Stimulated activated CD4-positive, alpha-beta T cell treated with anti-CD3 and anti-CD28 coated beads, Interleukin-4, amount 100 ng/mL, for 1 hour (primary cell): ENCODE results near the gene SYT7.

Experiments used
- DNase-seq: peaks from one replicate; pipeline ENCODE4 v3.0.0-alpha.2; 2020

Gene SYT7

GRCh38 chr11:61534025-61534932, 46.6 kb downstream of the SYT7 start:
- DNase-seq: no peak

- DNase-seq: no peak
These were observed 47.5 kb downstream of the SYT7 start for GRCh38 chr11:61533401-61533800.

GRCh38 chr11:61533039-61533375, 47.9 kb downstream of the SYT7 start:
- DNase-seq: no peak

- peak; percentile 45 for DNase-seq
These were observed 48.5 kb downstream of the SYT7 start for GRCh38 chr11:61532134-61533038.

- no peak for DNase-seq
These were observed 49.8 kb downstream of the SYT7 start for GRCh38 chr11:61531044-61531443.

GRCh38 chr11:61529537-61530225, 51.2 kb downstream of the SYT7 start:
- no peak for DNase-seq

GRCh38 chr11:61528114-61528513, 52.8 kb downstream of the SYT7 start:
- no peak for DNase-seq

GRCh38 chr11:61526956-61527731, 53.7 kb downstream of the SYT7 start:
- no peak for DNase-seq

GRCh38 chr11:61526229-61526628, 54.6 kb downstream of the SYT7 start:
- no peak for DNase-seq

- no peak for DNase-seq
These were observed 55.8 kb downstream of the SYT7 start for GRCh38 chr11:61524963-61525587.

GRCh38 chr11:61524446-61524845, 56.4 kb downstream of the SYT7 start:
- DNase-seq: no peak

- no peak for DNase-seq
These were observed 58.0 kb downstream of the SYT7 start for GRCh38 chr11:61522881-61523280.

- DNase-seq: no peak
These were observed 62.7 kb downstream of the SYT7 start for GRCh38 chr11:61518032-61518795.

GRCh38 chr11:61516675-61517572, 64.0 kb downstream of the SYT7 start:
- DNase-seq: peak; percentile 64

GRCh38 chr11:61516191-61516590, 64.7 kb downstream of the SYT7 start:
- DNase-seq: no peak

GRCh38 chr11:61515686-61516085, 65.2 kb downstream of the SYT7 start:
- DNase-seq: no peak

- DNase-seq: no peak
These were observed 66.6 kb downstream of the SYT7 start for GRCh38 chr11:61514050-61514917.

GRCh38 chr11:61513143-61513765, 67.6 kb downstream of the SYT7 start:
- no peak for DNase-seq

- no peak for DNase-seq
These were observed 68.4 kb downstream of the SYT7 start for GRCh38 chr11:61512435-61512834.
